ENCODE data around the gene BZW2. TPM values are rescaled to one million over a fixed set of nuclear protein-coding genes. Genes with fewer than 3 reads are reported as not detected.

BZW2 gene
- total RNA-seq, 2 donors from 2014 or later = 19.5 to 40.9 TPM

- ATAC-seq (ENCODE audit: insufficient number of reproducible peaks, low FRiP score, low read depth) = no peak
- no peaks in the 10 kb centered on the region for H3K9me3 ChIP-seq
- H3K27me3 ChIP-seq (replicated peaks; ENCODE audit: insufficient read depth) = no peaks in the 10 kb centered on the region
- H3K4me3 ChIP-seq = no peak overlapping the region
- H3K4me1 ChIP-seq (ENCODE audit: control insufficient read depth in 1 of 2, low read depth in 2 of 2) = no peaks in the 10 kb centered on the region
- no peak for TF ChIP-seq CTCF (IDR thresholded peaks at IDR 0.05)
- no peak overlapping the region for H3K27ac ChIP-seq
- no peak for DNase-seq (ENCODE audit: low spot score)
- H3K36me3 ChIP-seq = no peaks in the 10 kb centered on the region
Measured at GRCh38 chr7:16745645-16746044, 99.7 kb downstream of the BZW2 start.

- no peak for TF ChIP-seq CTCF (IDR thresholded peaks at IDR 0.05)
- ATAC-seq (ENCODE audit: insufficient number of reproducible peaks, low FRiP score, low read depth) = no peak
- H3K9me3 ChIP-seq = no peaks in the 10 kb centered on the region
- no peak overlapping the region for H3K4me3 ChIP-seq
- H3K27me3 ChIP-seq (replicated peaks; ENCODE audit: insufficient read depth) = no peaks in the 10 kb centered on the region
- no peaks in the 10 kb centered on the region for H3K36me3 ChIP-seq
- DNase-seq (ENCODE audit: low spot score) = no peak
- H3K27ac ChIP-seq = no peak overlapping the region
- no peaks in the 10 kb centered on the region for H3K4me1 ChIP-seq (ENCODE audit: control insufficient read depth in 1 of 2, low read depth in 2 of 2)
Measured at GRCh38 chr7:16747102-16747501, 101.1 kb downstream of the BZW2 start.

- Histone ChIP-seq H3K4me3 (peak within 1 kb of the TSS; percentile 77), H3K27ac (no peak within 1 kb of the TSS), H3K9me3 (no peaks in the 10 kb centered on the region), H3K4me1 (ENCODE audit: control insufficient read depth in 1 of 2, low read depth in 2 of 2) (peaks cover 0 to 7% of the 10 kb centered on the region in 2 donors), H3K36me3 (no peaks in the 10 kb centered on the region), H3K27me3 (replicated peaks; ENCODE audit: insufficient read depth) (no peaks in the 10 kb centered on the region)
- ATAC-seq (ENCODE audit: insufficient number of reproducible peaks, low FRiP score, low read depth) (no peak), DNase-seq (ENCODE audit: low spot score) (no peak)
- TF ChIP-seq CTCF (IDR thresholded peaks at IDR 0.05) = no peak
Measured at GRCh38 chr7:16753102-16753931, 107.3 kb downstream of the BZW2 start, which contains the start of gene TSPAN13. Gene TSPAN13, plus strand, starts transcription at chr7:16753755. Its CDS starts 213 bp downstream, at chr7:16753968.

- Histone ChIP-seq H3K36me3 (no peaks in the 10 kb centered on the region), H3K4me1 (ENCODE audit: control insufficient read depth in 1 of 2, low read depth in 2 of 2) (peaks cover 0 to 7% of the 10 kb centered on the region in 2 donors), H3K27ac (no peak overlapping the region), H3K9me3 (no peaks in the 10 kb centered on the region), H3K4me3 (peak overlapping the region; percentile 77), H3K27me3 (replicated peaks; ENCODE audit: insufficient read depth) (no peaks in the 10 kb centered on the region)
- TF ChIP-seq CTCF (IDR thresholded peaks at IDR 0.05) = no peak
- ATAC-seq (ENCODE audit: insufficient number of reproducible peaks, low FRiP score, low read depth) = no peak
- no peak for DNase-seq (ENCODE audit: low spot score)
Measured at GRCh38 chr7:16753932-16754855, 108.2 kb downstream of the BZW2 start.

GRCh38 chr7:16754856-16755317, 108.9 kb downstream of the BZW2 start:
- DNase-seq (ENCODE audit: low spot score) (no peak), ATAC-seq (ENCODE audit: insufficient number of reproducible peaks, low FRiP score, low read depth) (no peak)
- H3K4me1 ChIP-seq (ENCODE audit: control insufficient read depth in 1 of 2, low read depth in 2 of 2) = peaks cover 0 to 7% of the 10 kb centered on the region in 2 donors
- H3K4me3 ChIP-seq = peak overlapping the region; percentile 77
- no peaks in the 10 kb centered on the region for H3K36me3 ChIP-seq
- no peak for TF ChIP-seq CTCF (IDR thresholded peaks at IDR 0.05)
- H3K9me3 ChIP-seq = no peaks in the 10 kb centered on the region
- H3K27ac ChIP-seq = no peak overlapping the region
- no peaks in the 10 kb centered on the region for H3K27me3 ChIP-seq (replicated peaks; ENCODE audit: insufficient read depth)
